ENCODE results near the gene CTU2. TPM values are rescaled to one million over a fixed set of nuclear protein-coding genes. Genes with fewer than 3 reads are reported as not detected.
A peak's percentile ranks its signal among the peaks of the same experiment; 100 is the strongest.

CTU2 gene
- total RNA-seq, 1 experiment from 2014 or later: 39.4 TPM

- Histone ChIP-seq H3K4me1 (ENCODE audit: insufficient read depth, low read length) (0 out of 2 replicates have a peak, but pooled peaks cover 3% of the 10 kb centered on the region), H2AFZ (ENCODE audit: low read length) (peak overlapping the region; percentile 89), H3K9me3 (ENCODE audit: low read length) (no peaks in the 10 kb centered on the region), H3F3A (ENCODE audit: low read length, unreplicated experiment) (no peaks in the 10 kb centered on the region), H3K36me3 (ENCODE audit: low read depth, low read length) (no peaks in the 10 kb centered on the region), H3K27me3 (ENCODE audit: low read length) (no peaks in the 10 kb centered on the region), H3K4me3 (ENCODE audit: low read length) (peak overlapping the region; percentile 72), H4K20me1 (ENCODE audit: low read length) (no peaks in the 10 kb centered on the region), H3K27ac (ENCODE audit: low read length) (no peak overlapping the region), H3K9me2 (replicated peaks; ENCODE audit: low read length) (no peaks in the 10 kb centered on the region), H3K79me2 (ENCODE audit: low read length) (no peaks in the 10 kb centered on the region), H3K4me2 (ENCODE audit: low read length) (peak overlapping the region; percentile 97), H3K9ac (ENCODE audit: low read length) (no peak overlapping the region)
- intact Hi-C loops (cut with micrococcal nuclease): loop anchor here (1.0 kb wide), 1 partner anchor 22 kb away; the partner anchor contains the start of gene MVD
- ATAC-seq (peak; percentile 6; the same call in 1 of the 2 replicates), DNase-seq (no peak)
- ChIA-PET POLR2A (ENCODE audit: unreplicated experiment) (no interaction called here), CTCF (no interaction called here)
- TF ChIP-seq EZH2 (IDR thresholded peaks at IDR 0.05; ENCODE audit: low read length, unreplicated experiment) (no peak), CTCF (conservative IDR thresholded peaks at IDR 0.05; ENCODE audit: low read depth, low read length) (peak; percentile 62)
- no TSS peak for BruUV-seq (replicated peaks)
Measured at GRCh38 chr16:88685156-88686061, 20.9 kb upstream of the CTU2 start.

- no TSS peak for BruUV-seq (replicated peaks)
Measured at GRCh38 chr16:88686062-88686438, 20.3 kb upstream of the CTU2 start.

More at GRCh38 chr16:88686062-88686438, 20.3 kb upstream of the CTU2 start:
- H4K20me1 ChIP-seq (ENCODE audit: low read length): no peaks in the 10 kb centered on the region
- intact Hi-C loops (cut with micrococcal nuclease): loop anchor here (1.0 kb wide), 1 partner anchor 23 kb away; the partner anchor contains the start of gene MVD
- H3K9ac ChIP-seq (ENCODE audit: low read length): no peak overlapping the region
- peak overlapping the region; percentile 89 for H2AFZ ChIP-seq (ENCODE audit: low read length)
- POLR2A ChIA-PET (ENCODE audit: unreplicated experiment): no interaction called here
- CTCF ChIA-PET: no interaction called here
- no peak overlapping the region for H3K27ac ChIP-seq (ENCODE audit: low read length)
- H3K9me3 ChIP-seq (ENCODE audit: low read length): no peaks in the 10 kb centered on the region
- no peak for TF ChIP-seq EZH2 (IDR thresholded peaks at IDR 0.05; ENCODE audit: low read length, unreplicated experiment)
- TF ChIP-seq CTCF (conservative IDR thresholded peaks at IDR 0.05; ENCODE audit: low read depth, low read length): no peak
- TF ChIP-seq EZH2phosphoT487 (IDR thresholded peaks at IDR 0.05; ENCODE audit: borderline replicate concordance, low read length): no peak
- 0 out of 2 replicates have a peak, but pooled peaks cover 3% of the 10 kb centered on the region for H3K4me1 ChIP-seq (ENCODE audit: insufficient read depth, low read length)
- DNase-seq (peak; percentile 26), ATAC-seq (peak; percentile 57)
- peak overlapping the region; percentile 72 for H3K4me3 ChIP-seq (ENCODE audit: low read length)
- no peaks in the 10 kb centered on the region for H3F3A ChIP-seq (ENCODE audit: low read length, unreplicated experiment)
- H3K36me3 ChIP-seq (ENCODE audit: low read depth, low read length): no peaks in the 10 kb centered on the region
- H3K9me2 ChIP-seq (replicated peaks; ENCODE audit: low read length): no peaks in the 10 kb centered on the region
- H3K79me2 ChIP-seq (ENCODE audit: low read length): no peaks in the 10 kb centered on the region
- no peaks in the 10 kb centered on the region for H3K27me3 ChIP-seq (ENCODE audit: low read length)
- peak overlapping the region; percentile 97 for H3K4me2 ChIP-seq (ENCODE audit: low read length)
